Measurements from ENCODE around the gene ALOXE3.
A peak's percentile ranks its signal among the peaks of the same experiment; 100 is the strongest.

The ALOXE3 gene

GRCh38 chr17:8117980-8118768 lies at the start of gene ALOXE3:
Gene ALOXE3, minus strand, starts transcription at chr17:8118514. Its CDS starts 524 bp downstream, at chr17:8117990.
- in situ Hi-C loops (cut with HindIII; ENCODE audit: low sequenced_read_pairs): loop anchor here (10.0 kb wide), 1 partner anchor 63 kb away; no protein-coding TSS in a partner anchor
- H3K4me3 ChIP-seq (ENCODE audit: low read depth, low read length): peak within 1 kb of the TSS; percentile 59
- DNase-seq (ENCODE audit: low read depth, low spot score): peak; percentile 47
- TF ChIP-seq CTCF (IDR thresholded peaks at IDR 0.05; ENCODE audit: low read depth, low read length): no peak

GRCh38 chr17:8167526-8167925 lies 49.2 kb upstream of the ALOXE3 start:
- TF ChIP-seq CTCF (IDR thresholded peaks at IDR 0.05; ENCODE audit: low read depth, low read length): no peak
- in situ Hi-C loops (cut with HindIII; ENCODE audit: low sequenced_read_pairs): no loop called here

GRCh38 chr17:8166731-8167130 lies 48.4 kb upstream of the ALOXE3 start:
- in situ Hi-C loops (cut with HindIII; ENCODE audit: low sequenced_read_pairs): no loop called here
- TF ChIP-seq CTCF (IDR thresholded peaks at IDR 0.05; ENCODE audit: low read depth, low read length): no peak
- H3K4me3 ChIP-seq (ENCODE audit: low read depth, low read length): no peak overlapping the region
- no peak for DNase-seq (ENCODE audit: low read depth, low spot score)

More at GRCh38 chr17:8167526-8167925, 49.2 kb upstream of the ALOXE3 start:
- H3K4me3 ChIP-seq (ENCODE audit: low read depth, low read length): no peak overlapping the region
- DNase-seq (ENCODE audit: low read depth, low spot score): no peak

GRCh38 chr17:8164815-8165131 lies 46.5 kb upstream of the ALOXE3 start:
- H3K4me3 ChIP-seq (ENCODE audit: low read depth, low read length): no peak overlapping the region
- no peak for DNase-seq (ENCODE audit: low read depth, low spot score)
- in situ Hi-C loops (cut with HindIII; ENCODE audit: low sequenced_read_pairs): no loop called here
- no peak for TF ChIP-seq CTCF (IDR thresholded peaks at IDR 0.05; ENCODE audit: low read depth, low read length)

GRCh38 chr17:8163978-8164814 lies 45.9 kb upstream of the ALOXE3 start:
- no peak overlapping the region for H3K4me3 ChIP-seq (ENCODE audit: low read depth, low read length)
- TF ChIP-seq CTCF (IDR thresholded peaks at IDR 0.05; ENCODE audit: low read depth, low read length): no peak
- in situ Hi-C loops (cut with HindIII; ENCODE audit: low sequenced_read_pairs): no loop called here
- DNase-seq (ENCODE audit: low read depth, low spot score): no peak

- no peak for DNase-seq (ENCODE audit: low read depth, low spot score)
- no peak for TF ChIP-seq CTCF (IDR thresholded peaks at IDR 0.05; ENCODE audit: low read depth, low read length)
- peak overlapping the region; percentile 94 for H3K4me3 ChIP-seq (ENCODE audit: low read depth, low read length)
- in situ Hi-C loops (cut with HindIII; ENCODE audit: low sequenced_read_pairs): no loop called here
Observed at GRCh38 chr17:8162997-8163977, 45.0 kb upstream of the ALOXE3 start.

All from astrocyte of the spinal cord (primary cell).